SK-N-SH (cell line): Measurements from ENCODE around the gene HNRNPF. TPM values are rescaled to one million over a fixed set of nuclear protein-coding genes. Genes with fewer than 3 reads are reported as not detected.
A peak's percentile ranks its signal among the peaks of the same experiment; 100 is the strongest.

Experiments
- CTCF ChIA-PET: fragments of 300-600, 350-600 bp; formaldehyde crosslinking; extraction: SDS; loops from one replicate; lab custom pipeline; 2021; lab: Yijun Ruan, JAX
- POLR2A ChIA-PET: fragments of 350-600 bp; sonication (Branson Sonifier 250); formaldehyde crosslinking; extraction: SDS; loops from one replicate; lab custom pipeline; 2020; ENCODE audit warnings: antibody characterized with exemption, inconsistent platforms; lab: Yijun Ruan, JAX
- DNase-seq: peaks from one replicate; pipeline ENCODE4 v3.0.0; 2012
- H2AFZ ChIP-seq: fragments of 200-600 bp; sonication (generic); 2 replicates; pipeline ENCODE4 v1.8.1; 2016; ENCODE audit warnings: antibody characterized with exemption, mild to moderate bottlenecking, low read depth
- H3F3A ChIP-seq: fragments of 200-600 bp; sonication (generic); replicated peaks from 2 replicates; pipeline ENCODE3; 2016; ENCODE audit warnings: antibody characterized with exemption, mild to moderate bottlenecking; ENCODE audit not compliant: insufficient read depth
- H3K27ac ChIP-seq, 2 experiments: fragments of 200-500 bp in 1 of 2; fragments of 200-600 bp in 1 of 2; sonication (Bioruptor generic) in 1 of 2; sonication (generic), shearing (Covaris generic) in 1 of 2; 2 replicates each; pipeline versions ENCODE4 v1.5.1 to v1.6.1; 2014 to 2016; ENCODE audit warnings: low read depth in 2 of 2, inconsistent platforms in 1 of 2, low read length in 1 of 2, mild to moderate bottlenecking in 1 of 2, mixed read lengths in 1 of 2
- H3K27me3 ChIP-seq: fragments of 200-600 bp; sonication (generic), shearing (Covaris generic); 2 replicates; pipeline ENCODE4 v1.6.1; 2016; ENCODE audit warnings: mixed run types; ENCODE audit not compliant: insufficient read depth
- H3K36me3 ChIP-seq, 2 experiments: fragments of 200-500 bp in 1 of 2; fragments of 200-600 bp in 1 of 2; sonication (Bioruptor generic) in 1 of 2; sonication (generic) in 1 of 2; replicated peaks in 1 of 2; 2 replicates each; pipeline versions ENCODE3 to v1.5.1; 2014 to 2016; ENCODE audit warnings: low read length in 1 of 2, mild to moderate bottlenecking in 1 of 2; ENCODE audit not compliant: insufficient read depth in 2 of 2, control insufficient read depth in 1 of 2
- H3K4me1 ChIP-seq, 2 experiments: fragments of 200-500 bp in 1 of 2; fragments of 200-600 bp in 1 of 2; sonication (Bioruptor generic) in 1 of 2; sonication (generic), shearing (Covaris generic) in 1 of 2; 2 replicates each; pipeline versions ENCODE4 v1.5.1 to v1.6.1; 2014 to 2016; ENCODE audit warnings: low read depth in 1 of 2, low read length in 1 of 2, mixed run types in 1 of 2; ENCODE audit not compliant: insufficient read depth in 2 of 2, control insufficient read depth in 1 of 2
- H3K4me2 ChIP-seq: fragments of 200-600 bp; sonication (generic), shearing (Covaris generic); 2 replicates; pipeline ENCODE4 v1.6.1; 2017; ENCODE audit warnings: mixed run types
- H3K4me3 ChIP-seq, 2 experiments: fragments of 200-500 bp in 1 of 2; fragments of 200-600 bp in 1 of 2; sonication (Bioruptor generic) in 1 of 2; sonication (generic), shearing (Covaris generic) in 1 of 2; 2 replicates each; pipeline versions ENCODE4 v1.5.1 to v1.8.1; 2014 to 2016; ENCODE audit warnings: low read depth in 2 of 2, inconsistent platforms in 1 of 2, low read length in 1 of 2, mild to moderate bottlenecking in 1 of 2, mixed read lengths in 1 of 2, moderate library complexity in 1 of 2
- H3K79me2 ChIP-seq: fragments of 200-600 bp; sonication (generic); 2 replicates; pipeline ENCODE4 v1.8.1; 2017; ENCODE audit warnings: mild to moderate bottlenecking; ENCODE audit not compliant: insufficient read depth
- H3K9ac ChIP-seq: fragments of 200-600 bp; sonication (generic); 2 replicates; pipeline ENCODE4 v1.6.1; 2017; ENCODE audit warnings: mixed run types
- H3K9me2 ChIP-seq: fragments of 200-600 bp; sonication (generic); 2 replicates; pipeline ENCODE4 v1.6.1; 2017; ENCODE audit warnings: mixed run types
- H3K9me3 ChIP-seq: fragments of 200-600 bp; sonication (generic); 2 replicates; pipeline ENCODE4 v1.6.1; 2017; ENCODE audit warnings: mixed run types, mild to moderate bottlenecking, moderate library complexity
- H4K20me1 ChIP-seq: fragments of 200-600 bp; sonication (generic); 2 replicates; pipeline ENCODE4 v1.6.1; 2017; ENCODE audit warnings: mild to moderate bottlenecking, mixed run types; ENCODE audit not compliant: insufficient read depth
- ELF1 ChIP-seq: IDR thresholded peaks from 2 replicates; pipeline ENCODE4 v1.4.0; 2012
- FOXM1 ChIP-seq: IDR thresholded peaks from 2 replicates; pipeline ENCODE4 v1.4.0; 2012; ENCODE audit warnings: low read depth, mild to moderate bottlenecking
- GATA2 ChIP-seq: sonication (generic); formaldehyde crosslinking; IDR thresholded peaks from 2 replicates; pipeline ENCODE4 v1.5.0; 2020; ENCODE audit warnings: mild to moderate bottlenecking, missing genetic modification reagents
- MXI1 ChIP-seq: IDR thresholded peaks from 2 replicates; pipeline ENCODE4 v1.6.1; 2012; ENCODE audit warnings: mild to moderate bottlenecking, low read depth, low read length, improper control_type of control experiment
- NFIC ChIP-seq: IDR thresholded peaks from 2 replicates; pipeline ENCODE4 v1.4.0; 2012; ENCODE audit warnings: borderline replicate concordance
- NRF1 ChIP-seq: IDR thresholded peaks from 2 replicates; pipeline ENCODE4 v1.6.1; 2012; ENCODE audit warnings: low read depth, mild to moderate bottlenecking, low read length
- RAD21 ChIP-seq: IDR thresholded peaks from 2 replicates; pipeline ENCODE4 v1.6.1; 2012; ENCODE audit warnings: mild to moderate bottlenecking, low read length
- RCOR1 ChIP-seq: fragments of 150-350 bp; IDR thresholded peaks from 2 replicates; pipeline ENCODE4 v1.6.1; 2017; ENCODE audit warnings: antibody characterized with exemption, low read length
- RFX5 ChIP-seq: IDR thresholded peaks from 2 replicates; pipeline ENCODE4 v1.6.1; 2012; ENCODE audit warnings: mild to moderate bottlenecking, improper control_type of control experiment, low read length
- RXRA ChIP-seq: IDR thresholded peaks from 2 replicates; pipeline ENCODE4 v1.4.0; 2012; ENCODE audit warnings: low read depth, mild to moderate bottlenecking, borderline replicate concordance
- SIN3A ChIP-seq: IDR thresholded peaks from 2 replicates; pipeline ENCODE4 v1.6.1; 2012; ENCODE audit warnings: low read depth, mild to moderate bottlenecking, low read length, moderate library complexity, borderline replicate concordance
- SMC3 ChIP-seq: IDR thresholded peaks from 2 replicates; pipeline ENCODE4 v1.6.1; 2012; ENCODE audit warnings: low read depth, low read length, improper control_type of control experiment
- TEAD4 ChIP-seq: IDR thresholded peaks from 2 replicates; pipeline ENCODE4 v1.4.0; 2012; ENCODE audit warnings: mild to moderate bottlenecking, borderline replicate concordance; ENCODE audit not compliant: insufficient read depth
- whole genome bisulfite sequencing: methylation state at CpG from one replicate; pipeline ENCODE4 v1.1.6; 2017; ENCODE audit warnings: low lambda C conversion rate; 5-methylcytosine and 5-hydroxymethylcytosine counted together
- polyA plus RNA-seq, 3 experiments: library from polyadenylated mRNA; depleted of rRNA; stranded (reverse); fragments of >200 nt; gene quantifications; 2 replicates each; pipeline ENCODE4 v1.2.3, GENCODE V29; 2012
- TF ChIP-seq, protein P1 (sequence below): IDR thresholded peaks from 2 replicates; pipeline ENCODE4 v1.4.0; 2012; ENCODE audit warnings: low read depth, borderline replicate concordance
- TF ChIP-seq, protein P2 (sequence below): IDR thresholded peaks from 2 replicates; pipeline ENCODE4; 2012

Gene HNRNPF
- polyA plus RNA-seq, 1 of the 3 experiments (the other 2 are of a cell fraction): 195 TPM

GRCh38 chr10:43401627-43402026 is 7.4 kb downstream of the HNRNPF start:
- H4K20me1 ChIP-seq: peaks cover 91% of the 10 kb centered on the region
- TF ChIP-seq RCOR1 (no peak), TEAD4 (no peak), NFIC (no peak), SIN3A (no peak), FOXM1 (no peak), RAD21 (no peak), SMC3 (no peak), NRF1 (no peak), ELF1 (no peak), RFX5 (no peak), RXRA (no peak), GATA2 (CRISPR knock-in tag) (no peak)
- TF ChIP-seq, protein P1, sequence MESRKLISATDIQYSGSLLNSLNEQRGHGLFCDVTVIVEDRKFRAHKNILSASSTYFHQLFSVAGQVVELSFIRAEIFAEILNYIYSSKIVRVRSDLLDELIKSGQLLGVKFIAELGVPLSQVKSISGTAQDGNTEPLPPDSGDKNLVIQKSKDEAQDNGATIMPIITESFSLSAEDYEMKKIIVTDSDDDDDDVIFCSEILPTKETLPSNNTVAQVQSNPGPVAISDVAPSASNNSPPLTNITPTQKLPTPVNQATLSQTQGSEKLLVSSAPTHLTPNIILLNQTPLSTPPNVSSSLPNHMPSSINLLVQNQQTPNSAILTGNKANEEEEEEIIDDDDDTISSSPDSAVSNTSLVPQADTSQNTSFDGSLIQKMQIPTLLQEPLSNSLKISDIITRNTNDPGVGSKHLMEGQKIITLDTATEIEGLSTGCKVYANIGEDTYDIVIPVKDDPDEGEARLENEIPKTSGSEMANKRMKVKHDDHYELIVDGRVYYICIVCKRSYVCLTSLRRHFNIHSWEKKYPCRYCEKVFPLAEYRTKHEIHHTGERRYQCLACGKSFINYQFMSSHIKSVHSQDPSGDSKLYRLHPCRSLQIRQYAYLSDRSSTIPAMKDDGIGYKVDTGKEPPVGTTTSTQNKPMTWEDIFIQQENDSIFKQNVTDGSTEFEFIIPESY: no peak
- peaks cover 0 to 34% of the 10 kb centered on the region in 2 experiments for H3K36me3 ChIP-seq
- H3K27me3 ChIP-seq: no peaks in the 10 kb centered on the region
- no peak for DNase-seq
- H3K4me1 ChIP-seq: peaks cover 17 to 57% of the 10 kb centered on the region in 2 experiments
- no peaks in the 10 kb centered on the region for H3K9me2 ChIP-seq
- 0 out of 2 replicates have a peak overlapping the region, but pooled peaks have one; percentile 31 for H3K4me2 ChIP-seq
- H3K27ac ChIP-seq: peak overlapping the region in 1 of 2 experiments; percentile 76; a peak in 3 of 4 replicates
- ChIA-PET CTCF (interaction anchor here (0.6 to 1.5 kb wide), 2 partner anchors 13 to 53 kb away, joined by 3 to 4 read pairs; no protein-coding TSS in a partner anchor), POLR2A (no interaction called here)
- peak overlapping the region; percentile 5; the same call in 1 of the 2 replicates for H3K9ac ChIP-seq
- no peaks in the 10 kb centered on the region for H3K9me3 ChIP-seq
- WGBS: 90% methylated on average over 2 of the region's 2 CpGs
- no peak overlapping the region for H3K4me3 ChIP-seq
- H3F3A ChIP-seq: peaks cover 34% of the 10 kb centered on the region
- peaks cover 96% of the 10 kb centered on the region for H3K79me2 ChIP-seq
- no peak overlapping the region for H2AFZ ChIP-seq

DNA sequence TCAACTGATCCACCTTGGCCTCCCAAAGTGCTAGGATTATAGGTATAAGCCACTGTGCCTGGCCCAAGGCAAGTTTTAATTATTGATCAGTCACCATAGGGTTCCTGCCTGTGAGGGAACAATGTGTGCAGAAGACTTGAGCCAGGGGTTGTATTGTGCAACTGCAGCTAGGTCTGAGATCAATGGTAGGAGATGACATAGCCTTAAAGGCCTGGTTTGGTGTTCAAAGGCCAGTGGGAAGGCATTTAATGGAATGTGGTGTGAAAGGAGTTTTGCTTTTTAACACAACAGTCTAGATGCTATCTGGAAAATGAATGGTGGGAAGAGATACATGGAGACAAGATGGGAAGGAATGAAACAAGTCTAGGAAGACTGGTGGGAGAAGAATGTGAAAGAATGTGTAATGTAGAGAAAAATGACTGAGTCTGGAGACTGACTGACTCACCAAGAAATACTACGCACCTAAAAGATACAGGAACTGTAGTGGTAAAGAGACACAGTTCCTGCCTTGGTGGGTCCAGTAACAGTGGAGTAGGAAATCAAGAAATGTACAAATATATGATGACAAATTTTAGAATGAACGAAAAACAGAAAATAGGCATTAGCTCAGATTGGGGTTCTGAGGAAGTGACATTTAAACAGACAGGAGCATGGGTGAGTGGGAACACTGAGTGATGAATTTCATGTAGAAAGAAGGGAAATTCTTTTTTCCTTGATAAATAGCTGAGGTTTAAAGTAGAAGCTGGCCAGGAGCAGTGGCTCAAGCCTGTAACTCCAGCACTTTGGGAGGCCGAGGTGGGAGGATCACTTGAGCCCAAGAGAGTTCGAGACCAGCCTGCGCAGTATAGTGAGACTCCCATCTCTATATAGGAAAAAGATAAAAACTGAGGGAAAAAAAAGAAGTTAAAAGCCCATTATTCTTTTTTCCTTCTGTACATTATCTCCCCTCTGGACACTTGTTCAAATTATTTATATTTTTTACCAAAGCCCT is 9.4 kb downstream of the HNRNPF start:
- Histone ChIP-seq H3K36me3 (peaks cover 5 to 34% of the 10 kb centered on the region in 2 experiments), H3K27ac (peak overlapping the region in 1 of 2 experiments; percentile 76; a peak in 2 of 4 replicates), H3K4me2 (0 out of 2 replicates have a peak overlapping the region, but pooled peaks have one; percentile 86), H3K27me3 (no peaks in the 10 kb centered on the region), H3K79me2 (peaks cover 96% of the 10 kb centered on the region), H3K4me3 (no peak overlapping the region), H3K9me3 (no peaks in the 10 kb centered on the region), H3F3A (peaks cover 33% of the 10 kb centered on the region), H4K20me1 (peaks cover 89% of the 10 kb centered on the region), H2AFZ (no peak overlapping the region), H3K4me1 (peaks cover 20 to 53% of the 10 kb centered on the region in 2 experiments), H3K9me2 (no peaks in the 10 kb centered on the region), H3K9ac (peak overlapping the region; percentile 12; the same call in 1 of the 2 replicates)
- TF ChIP-seq, protein P2, sequence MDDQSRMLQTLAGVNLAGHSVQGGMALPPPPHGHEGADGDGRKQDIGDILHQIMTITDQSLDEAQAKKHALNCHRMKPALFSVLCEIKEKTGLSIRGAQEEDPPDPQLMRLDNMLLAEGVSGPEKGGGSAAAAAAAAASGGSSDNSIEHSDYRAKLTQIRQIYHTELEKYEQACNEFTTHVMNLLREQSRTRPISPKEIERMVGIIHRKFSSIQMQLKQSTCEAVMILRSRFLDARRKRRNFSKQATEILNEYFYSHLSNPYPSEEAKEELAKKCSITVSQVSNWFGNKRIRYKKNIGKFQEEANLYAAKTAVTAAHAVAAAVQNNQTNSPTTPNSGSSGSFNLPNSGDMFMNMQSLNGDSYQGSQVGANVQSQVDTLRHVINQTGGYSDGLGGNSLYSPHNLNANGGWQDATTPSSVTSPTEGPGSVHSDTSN: peak; percentile 13; the same call in 1 of the 2 replicates
- TF ChIP-seq MXI1: no peak
- DNase-seq: no peak
- ChIA-PET CTCF (interaction anchor here (1.5 kb wide), 1 partner anchor 51 kb away, joined by 3 read pairs; no protein-coding TSS in a partner anchor), POLR2A (no interaction called here)
- WGBS: 87% methylated on average over 5 of the region's 5 CpGs
